ENCODE data around the gene HS2ST1.

GRCh38 chr1:87155648-87156047 is 241.2 kb downstream of the HS2ST1 start:
- no peak for TF ChIP-seq GATA2 (IDR thresholded peaks at IDR 0.05; ENCODE audit: low read depth, low read length)
- TF ChIP-seq GATA3 (IDR thresholded peaks at IDR 0.05; ENCODE audit: low read depth, low read length): no peak
